Stimulated activated CD4-positive, alpha-beta T cell treated with anti-CD3 and anti-CD28 coated beads, Interleukin-15, amount 100 ng/mL, for 48 hours (primary cell): Measurements from ENCODE around the gene ZNF862.
A peak's percentile ranks its signal among the peaks of the same experiment; 100 is the strongest.

Experiments
- DNase-seq, 2 donors: peaks; one replicate each; pipeline ENCODE4 v3.0.0-alpha.2; 2020; ENCODE audit warnings: low read depth in 2 of 2

Gene ZNF862

GRCh38 chr7:149838224-149838991, at the start of gene ZNF862:
Gene ZNF862 (plus strand): TSS chr7:149838375. CDS start chr7:149838612, 237 bp downstream.
- DNase-seq: peak; percentile 94 to 95

- no peak for DNase-seq
Observed at GRCh38 chr7:149789101-149789500, 49.1 kb upstream of the ZNF862 start.

GRCh38 chr7:149790146-149790548, 48.0 kb upstream of the ZNF862 start:
- peak in 1 of 2 donors; percentile 35 for DNase-seq

- no peak for DNase-seq
Observed at GRCh38 chr7:149790754-149791360, 47.3 kb upstream of the ZNF862 start.

- DNase-seq: no peak
Observed at GRCh38 chr7:149791411-149792219, 46.6 kb upstream of the ZNF862 start.

- DNase-seq: no peak
Observed at GRCh38 chr7:149792220-149792595, 46.0 kb upstream of the ZNF862 start.

GRCh38 chr7:149793261-149793660, 44.9 kb upstream of the ZNF862 start:
- DNase-seq: no peak

GRCh38 chr7:149794661-149795060, 43.5 kb upstream of the ZNF862 start:
- no peak for DNase-seq

GRCh38 chr7:149795126-149795525, 43.0 kb upstream of the ZNF862 start:
- DNase-seq: no peak

GRCh38 chr7:149796287-149796860, 41.8 kb upstream of the ZNF862 start:
- no peak for DNase-seq

- no peak for DNase-seq
Observed at GRCh38 chr7:149797771-149798170, 40.4 kb upstream of the ZNF862 start.

- DNase-seq: peak; percentile 16 to 50
Observed at GRCh38 chr7:149799397-149800168, 38.6 kb upstream of the ZNF862 start.

GRCh38 chr7:149800169-149800555, 38.0 kb upstream of the ZNF862 start:
- no peak for DNase-seq

- no peak for DNase-seq
Observed at GRCh38 chr7:149801002-149801566, 37.1 kb upstream of the ZNF862 start.

- no peak for DNase-seq
Observed at GRCh38 chr7:149801816-149802215, 36.4 kb upstream of the ZNF862 start.

GRCh38 chr7:149802966-149803365, 35.2 kb upstream of the ZNF862 start:
- DNase-seq: no peak

GRCh38 chr7:149803551-149804074, 34.6 kb upstream of the ZNF862 start:
- no peak for DNase-seq

GRCh38 chr7:149804106-149804505, 34.1 kb upstream of the ZNF862 start:
- DNase-seq: no peak

GRCh38 chr7:149806726-149807125, 31.4 kb upstream of the ZNF862 start:
- no peak for DNase-seq

- no peak for DNase-seq
Observed at GRCh38 chr7:149808311-149808710, 29.9 kb upstream of the ZNF862 start.

GRCh38 chr7:149809215-149809614, 29.0 kb upstream of the ZNF862 start:
- no peak for DNase-seq
